HG02970 (cell line): ENCODE measurements around the gene NXPH4.

Experiments
- ATAC-seq: cut with Tn5 transposase; IDR thresholded peaks from one replicate; pipeline ENCODE4 v1.9.1; 2021; ENCODE audit warnings: mild to moderate bottlenecking, moderate library complexity, moderate number of reproducible peaks; ENCODE audit not compliant: unreplicated experiment, low FRiP score

The NXPH4 gene

DNA sequence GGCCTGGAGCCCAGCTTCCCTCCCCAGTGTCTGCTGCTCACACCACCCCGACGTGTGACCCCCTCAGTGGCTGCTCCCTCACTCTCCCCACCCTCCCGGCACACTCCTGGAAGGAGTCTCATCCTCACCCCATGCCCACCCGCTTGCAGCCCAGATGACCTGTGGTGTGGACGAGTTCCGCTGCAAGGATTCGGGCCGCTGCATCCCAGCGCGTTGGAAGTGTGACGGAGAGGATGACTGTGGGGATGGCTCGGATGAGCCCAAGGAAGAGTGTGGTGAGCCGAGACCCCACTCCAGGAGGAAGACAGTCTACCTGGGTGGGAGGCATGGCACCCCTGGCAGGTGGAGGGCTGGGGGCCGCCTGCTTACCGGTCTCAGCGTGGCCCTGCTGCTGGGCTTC lies 15.0 kb upstream of the NXPH4 start:
- no peak for ATAC-seq

DNA sequence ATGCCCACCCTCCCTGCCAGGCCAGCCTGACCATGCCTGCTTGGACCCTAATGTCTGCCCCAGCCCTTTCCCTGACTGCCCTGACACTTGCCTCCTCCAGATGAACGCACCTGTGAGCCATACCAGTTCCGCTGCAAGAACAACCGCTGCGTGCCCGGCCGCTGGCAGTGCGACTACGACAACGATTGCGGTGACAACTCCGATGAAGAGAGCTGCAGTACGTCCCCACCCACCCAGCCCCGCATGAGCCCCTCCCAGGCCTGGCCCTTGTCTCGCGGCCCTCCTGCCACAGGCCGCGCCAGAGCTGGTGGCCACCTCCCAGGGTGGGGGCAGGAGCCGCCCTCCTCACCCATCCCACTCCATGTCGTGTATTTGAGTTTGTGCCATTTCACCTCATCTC lies 14.3 kb upstream of the NXPH4 start:
- ATAC-seq = no peak

DNA sequence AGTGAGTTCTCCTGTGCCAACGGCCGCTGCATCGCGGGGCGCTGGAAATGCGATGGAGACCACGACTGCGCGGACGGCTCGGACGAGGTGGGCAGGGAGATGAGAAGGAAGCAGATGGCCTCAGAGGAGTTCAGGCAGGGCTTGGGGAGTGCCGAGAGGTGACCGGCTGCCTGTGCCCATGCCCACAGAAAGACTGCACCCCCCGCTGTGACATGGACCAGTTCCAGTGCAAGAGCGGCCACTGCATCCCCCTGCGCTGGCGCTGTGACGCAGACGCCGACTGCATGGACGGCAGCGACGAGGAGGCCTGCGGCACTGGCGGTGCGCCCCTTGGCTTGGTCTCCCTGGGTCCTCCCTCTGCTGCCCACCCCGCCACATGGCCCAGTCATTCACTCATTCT lies 13.4 kb upstream of the NXPH4 start:
- ATAC-seq = no peak

DNA sequence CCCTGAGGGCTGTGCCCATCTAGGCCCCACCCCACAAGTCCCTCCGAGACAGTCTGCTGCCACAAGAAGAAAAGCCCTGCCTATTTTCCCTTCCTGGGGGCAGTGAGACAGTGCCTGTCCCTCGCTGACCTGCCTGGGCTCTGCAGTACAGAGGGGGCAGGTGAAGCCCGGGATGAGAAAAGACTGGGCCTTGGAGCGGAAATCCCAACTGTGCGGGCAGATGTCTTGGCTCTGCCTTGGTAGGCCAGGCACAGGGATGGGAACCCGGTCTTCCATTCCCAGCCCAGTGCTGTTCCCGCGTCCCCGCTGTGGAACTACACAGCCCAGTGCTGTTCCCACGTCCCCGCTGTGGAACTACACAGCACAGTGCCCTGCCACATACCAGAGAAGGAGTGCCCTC lies 12.8 kb upstream of the NXPH4 start:
- ATAC-seq = no peak

DNA sequence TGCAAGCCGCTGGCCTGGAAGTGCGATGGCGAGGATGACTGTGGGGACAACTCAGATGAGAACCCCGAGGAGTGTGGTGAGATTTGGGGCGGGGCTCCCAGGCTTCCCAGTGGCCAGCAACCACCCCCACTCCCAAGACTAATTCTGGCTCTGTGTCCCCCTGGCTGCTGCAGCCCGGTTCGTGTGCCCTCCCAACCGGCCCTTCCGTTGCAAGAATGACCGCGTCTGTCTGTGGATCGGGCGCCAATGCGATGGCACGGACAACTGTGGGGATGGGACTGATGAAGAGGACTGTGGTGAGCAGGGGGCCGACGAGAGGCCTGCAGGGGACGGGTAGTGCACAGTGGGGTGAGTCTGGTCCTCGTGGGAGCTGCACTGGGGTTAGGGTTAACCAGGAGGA lies 12.1 kb upstream of the NXPH4 start:
- ATAC-seq = no peak

DNA sequence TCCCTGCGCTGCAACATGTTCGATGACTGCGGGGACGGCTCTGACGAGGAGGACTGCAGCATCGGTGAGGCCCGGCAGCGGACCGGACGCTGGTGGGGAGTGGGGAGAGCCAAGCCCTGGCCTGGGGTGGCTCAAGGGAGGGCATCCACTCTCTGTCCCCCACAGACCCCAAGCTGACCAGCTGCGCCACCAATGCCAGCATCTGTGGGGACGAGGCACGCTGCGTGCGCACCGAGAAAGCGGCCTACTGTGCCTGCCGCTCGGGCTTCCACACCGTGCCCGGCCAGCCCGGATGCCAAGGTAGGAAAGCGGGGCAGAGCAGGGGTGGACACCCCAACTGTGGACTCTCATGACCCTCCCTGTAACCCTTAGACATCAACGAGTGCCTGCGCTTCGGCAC lies 11.4 kb upstream of the NXPH4 start:
- no peak for ATAC-seq

DNA sequence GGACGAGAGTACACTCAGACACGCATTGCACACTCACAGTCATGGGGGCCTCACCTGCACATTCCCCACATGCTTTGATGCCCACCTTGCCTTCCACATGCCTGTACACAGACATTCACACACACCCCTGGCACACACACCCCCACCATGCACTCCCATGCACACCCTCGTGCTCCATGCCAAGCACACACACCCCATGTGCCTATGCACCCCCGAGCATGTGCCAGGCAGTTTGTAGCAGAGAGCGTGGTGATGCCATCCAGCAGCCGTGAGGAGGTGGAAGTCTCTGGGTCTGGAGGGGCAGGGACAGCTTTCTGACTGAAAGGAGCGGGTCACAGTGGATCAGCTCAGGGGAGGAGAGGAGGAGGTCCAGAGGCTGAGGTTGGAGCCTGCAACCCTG lies 10.7 kb upstream of the NXPH4 start:
- no peak for ATAC-seq

DNA sequence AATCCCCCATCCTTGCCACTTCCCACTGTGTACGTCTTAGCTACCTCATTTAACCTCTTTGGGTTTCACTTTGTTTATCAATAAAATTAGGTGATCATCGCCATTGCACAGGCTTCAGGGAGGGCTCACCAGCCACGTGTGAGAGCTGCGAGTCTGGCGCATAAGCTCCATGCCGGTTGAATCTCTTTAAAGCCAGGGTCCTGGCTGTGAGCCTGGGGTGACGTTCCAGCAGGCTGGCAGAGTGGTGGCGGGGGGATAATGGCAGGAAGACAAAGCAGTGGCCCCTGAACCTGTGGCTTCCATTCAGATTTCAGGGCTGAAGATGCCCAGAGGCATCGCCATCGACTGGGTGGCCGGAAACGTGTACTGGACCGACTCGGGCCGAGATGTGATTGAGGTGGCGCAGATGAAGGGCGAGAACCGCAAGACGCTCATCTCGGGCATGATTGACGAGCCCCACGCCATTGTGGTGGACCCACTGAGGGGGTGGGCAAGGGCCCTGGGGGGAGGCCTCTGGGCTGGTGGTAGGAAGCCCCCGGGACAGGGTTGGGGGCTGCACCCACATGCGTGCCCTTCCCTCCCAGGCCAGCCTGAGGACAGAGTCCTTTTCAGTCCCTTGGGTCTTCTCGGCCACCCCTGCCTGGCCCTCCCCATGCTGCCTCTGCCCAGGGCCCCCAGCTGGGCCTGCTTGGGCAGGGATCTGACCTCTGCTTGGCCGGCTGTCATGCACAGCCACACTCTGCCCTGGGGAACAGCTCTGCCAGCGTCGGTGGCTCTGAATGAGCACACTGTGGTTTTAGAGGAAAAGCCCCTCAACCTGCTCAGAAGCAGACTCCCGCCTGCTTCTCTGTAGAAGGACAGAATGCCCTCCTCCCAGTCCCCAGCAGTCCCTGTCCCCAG lies 8.6 kb upstream of the NXPH4 start:
- no peak for ATAC-seq

DNA sequence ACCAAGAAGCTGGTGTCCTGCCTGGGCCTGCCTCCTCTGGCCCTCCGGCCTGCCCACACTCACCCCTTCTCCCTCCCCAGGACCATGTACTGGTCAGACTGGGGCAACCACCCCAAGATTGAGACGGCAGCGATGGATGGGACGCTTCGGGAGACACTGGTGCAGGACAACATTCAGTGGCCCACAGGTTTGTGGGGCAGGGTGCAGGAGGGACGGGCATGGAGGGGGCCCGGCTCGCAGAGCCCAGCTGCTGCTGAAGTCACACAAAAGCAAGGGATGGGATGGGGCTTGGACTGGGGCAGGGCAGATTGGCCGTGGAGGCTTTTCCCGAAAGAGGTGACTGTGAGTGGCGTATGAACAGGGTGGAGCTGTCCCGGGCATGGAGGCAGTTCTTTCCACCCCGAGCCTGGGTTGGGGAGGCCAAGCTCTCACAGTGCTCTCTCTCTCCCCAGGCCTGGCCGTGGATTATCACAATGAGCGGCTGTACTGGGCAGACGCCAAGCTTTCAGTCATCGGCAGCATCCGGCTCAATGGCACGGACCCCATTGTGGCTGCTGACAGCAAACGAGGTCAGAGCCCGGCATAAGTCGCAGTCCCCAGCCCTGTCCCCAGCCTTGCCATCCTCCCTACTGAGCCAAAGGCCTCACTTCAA lies 7.8 kb upstream of the NXPH4 start:
- no peak for ATAC-seq

DNA sequence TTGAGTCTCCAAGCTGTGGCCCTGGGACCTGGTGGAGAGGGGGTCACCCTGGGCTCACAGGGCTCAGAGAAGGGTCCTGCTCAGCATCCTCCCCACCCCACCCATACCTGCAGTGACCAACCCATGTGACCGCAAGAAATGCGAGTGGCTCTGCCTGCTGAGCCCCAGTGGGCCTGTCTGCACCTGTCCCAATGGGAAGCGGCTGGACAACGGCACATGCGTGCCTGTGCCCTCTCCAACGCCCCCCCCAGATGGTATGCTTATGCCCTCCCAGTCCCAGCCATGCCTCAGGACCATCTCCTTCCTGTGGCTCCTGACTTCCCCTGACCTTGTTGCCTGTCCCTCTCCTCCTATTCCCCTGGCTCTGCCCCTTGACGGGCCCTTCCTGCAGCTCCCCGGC lies 6.7 kb upstream of the NXPH4 start:
- ATAC-seq = no peak

DNA sequence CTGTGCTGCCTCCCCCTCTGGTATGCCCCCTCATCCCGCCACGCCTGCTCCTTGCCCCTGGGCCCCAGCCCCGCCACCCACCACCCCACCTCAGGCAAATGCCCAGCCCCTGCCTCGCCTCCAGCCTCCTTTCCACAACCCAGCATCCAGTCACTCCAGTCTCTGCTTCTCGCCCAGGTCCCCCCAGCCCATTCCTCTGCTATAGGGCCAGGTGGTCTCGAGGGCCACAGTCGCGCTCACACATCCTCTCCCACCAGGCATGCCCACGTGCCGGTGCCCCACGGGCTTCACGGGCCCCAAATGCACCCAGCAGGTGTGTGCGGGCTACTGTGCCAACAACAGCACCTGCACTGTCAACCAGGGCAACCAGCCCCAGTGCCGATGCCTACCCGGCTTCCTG lies 6.1 kb upstream of the NXPH4 start:
- no peak for ATAC-seq

DNA sequence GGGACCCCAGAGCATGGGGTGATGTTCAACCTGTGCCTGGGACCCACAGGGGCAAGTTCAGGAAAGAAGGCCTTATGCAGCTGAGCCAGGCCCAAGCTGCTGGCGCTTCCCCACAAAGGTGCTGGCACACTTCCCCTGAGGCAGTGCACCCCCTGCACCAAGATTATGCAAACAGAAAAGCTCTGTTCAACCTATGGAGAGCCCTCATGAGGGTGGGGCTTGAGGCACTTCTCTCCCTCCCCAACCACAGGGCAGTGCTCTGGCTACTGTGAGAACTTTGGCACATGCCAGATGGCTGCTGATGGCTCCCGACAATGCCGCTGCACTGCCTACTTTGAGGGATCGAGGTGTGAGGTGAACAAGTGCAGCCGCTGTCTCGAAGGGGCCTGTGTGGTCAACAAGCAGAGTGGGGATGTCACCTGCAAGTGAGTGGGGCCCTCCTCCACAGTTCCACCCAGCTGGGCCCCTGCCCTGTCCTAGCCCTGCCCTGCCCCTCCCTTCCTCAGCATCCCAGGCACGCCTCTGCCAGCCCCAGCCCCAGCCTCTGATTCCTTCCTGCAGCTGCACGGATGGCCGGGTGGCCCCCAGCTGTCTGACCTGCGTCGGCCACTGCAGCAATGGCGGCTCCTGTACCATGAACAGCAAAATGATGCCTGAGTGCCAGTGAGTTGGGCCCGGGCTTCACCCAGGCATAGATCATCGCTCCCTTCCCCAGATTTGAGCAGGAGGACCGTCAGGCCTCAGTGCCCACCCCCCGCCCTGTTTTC lies 5.5 kb upstream of the NXPH4 start:
- no peak for ATAC-seq

DNA sequence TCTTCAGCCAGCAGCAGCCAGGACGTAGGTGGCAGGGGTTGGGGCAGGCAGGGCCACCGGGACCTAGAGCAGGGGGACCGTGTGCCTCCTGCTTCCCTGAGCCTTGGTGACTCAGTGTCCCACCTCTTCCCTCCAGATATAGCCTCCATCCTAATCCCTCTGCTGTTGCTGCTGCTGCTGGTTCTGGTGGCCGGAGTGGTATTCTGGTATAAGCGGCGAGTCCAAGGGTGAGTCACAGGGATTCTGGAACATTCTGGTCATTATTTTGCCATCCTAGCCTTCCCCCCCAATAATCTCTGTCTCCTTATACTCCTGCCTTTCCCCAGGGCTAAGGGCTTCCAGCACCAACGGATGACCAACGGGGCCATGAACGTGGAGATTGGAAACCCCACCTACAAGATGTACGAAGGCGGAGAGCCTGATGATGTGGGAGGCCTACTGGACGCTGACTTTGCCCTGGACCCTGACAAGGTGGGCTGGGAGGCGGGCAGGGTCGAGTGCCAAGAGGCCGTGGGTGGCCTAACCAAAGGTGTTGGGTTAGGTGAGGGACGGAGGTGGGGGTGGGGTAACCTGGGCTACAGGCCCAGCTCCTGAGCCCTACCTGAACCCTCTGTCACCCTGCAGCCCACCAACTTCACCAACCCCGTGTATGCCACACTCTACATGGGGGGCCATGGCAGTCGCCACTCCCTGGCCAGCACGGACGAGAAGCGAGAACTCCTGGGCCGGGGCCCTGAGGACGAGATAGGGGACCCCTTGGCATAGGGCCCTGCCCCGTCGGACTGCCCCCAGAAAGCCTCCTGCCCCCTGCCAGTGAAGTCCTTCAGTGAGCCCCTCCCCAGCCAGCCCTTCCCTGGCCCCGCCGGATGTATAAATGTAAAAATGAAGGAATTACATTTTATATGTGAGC lies 4.5 kb upstream of the NXPH4 start:
- no peak for ATAC-seq

DNA sequence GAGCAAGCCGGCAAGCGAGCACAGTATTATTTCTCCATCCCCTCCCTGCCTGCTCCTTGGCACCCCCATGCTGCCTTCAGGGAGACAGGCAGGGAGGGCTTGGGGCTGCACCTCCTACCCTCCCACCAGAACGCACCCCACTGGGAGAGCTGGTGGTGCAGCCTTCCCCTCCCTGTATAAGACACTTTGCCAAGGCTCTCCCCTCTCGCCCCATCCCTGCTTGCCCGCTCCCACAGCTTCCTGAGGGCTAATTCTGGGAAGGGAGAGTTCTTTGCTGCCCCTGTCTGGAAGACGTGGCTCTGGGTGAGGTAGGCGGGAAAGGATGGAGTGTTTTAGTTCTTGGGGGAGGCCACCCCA lies 3.9 kb upstream of the NXPH4 start:
- ATAC-seq = no peak

DNA sequence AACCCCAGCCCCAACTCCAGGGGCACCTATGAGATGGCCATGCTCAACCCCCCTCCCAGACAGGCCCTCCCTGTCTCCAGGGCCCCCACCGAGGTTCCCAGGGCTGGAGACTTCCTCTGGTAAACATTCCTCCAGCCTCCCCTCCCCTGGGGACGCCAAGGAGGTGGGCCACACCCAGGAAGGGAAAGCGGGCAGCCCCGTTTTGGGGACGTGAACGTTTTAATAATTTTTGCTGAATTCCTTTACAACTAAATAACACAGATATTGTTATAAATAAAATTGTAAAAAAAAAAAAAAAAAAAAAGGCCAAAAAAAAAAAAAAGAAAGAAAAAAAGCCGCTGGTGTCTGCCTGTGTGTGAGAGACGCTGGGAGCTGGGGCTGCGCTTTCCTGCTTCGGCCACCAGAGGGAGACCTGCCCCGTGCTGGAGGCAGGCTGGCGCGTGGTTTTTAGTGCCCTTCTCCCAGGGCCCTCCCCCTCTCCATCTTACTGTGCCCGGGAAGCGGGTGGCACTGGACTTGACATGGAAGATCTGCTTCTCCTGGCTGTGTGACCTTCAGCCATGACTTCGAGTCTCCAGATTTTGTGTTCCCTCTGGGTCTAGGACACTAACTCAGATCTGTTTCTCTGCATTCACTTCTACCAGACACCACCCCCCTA lies 3.4 kb upstream of the NXPH4 start:
- ATAC-seq = no peak

DNA sequence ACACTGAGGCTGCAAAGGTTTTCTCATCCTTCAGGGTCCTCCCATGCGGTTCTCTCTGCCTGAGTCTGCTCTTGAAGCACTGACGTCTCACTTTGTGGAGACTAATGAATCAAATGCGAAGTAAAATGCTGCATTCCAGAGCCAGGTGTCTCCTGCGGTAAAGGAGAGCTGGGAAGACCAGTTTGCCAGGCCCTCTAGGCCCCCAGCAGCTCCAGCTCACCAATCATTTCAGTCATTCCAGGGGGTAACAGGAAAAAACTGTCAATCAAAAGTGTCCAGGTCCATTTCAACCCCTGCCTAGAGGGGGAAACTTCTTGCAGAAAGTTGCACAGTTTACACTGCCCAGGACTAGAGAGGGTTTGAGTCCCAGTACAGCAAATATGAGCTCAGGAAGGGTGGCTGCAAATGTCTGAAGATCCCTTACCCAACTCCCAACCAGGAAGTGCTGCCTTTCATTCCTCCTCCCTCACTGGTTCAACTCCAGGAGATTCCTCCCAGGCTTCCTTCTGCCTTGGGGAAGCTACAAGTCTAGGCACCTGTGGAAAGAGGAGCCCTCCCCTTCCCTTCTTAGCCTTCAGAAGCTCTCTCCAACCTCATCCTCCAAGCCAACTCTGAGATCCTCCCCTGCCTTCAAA lies 2.7 kb upstream of the NXPH4 start:
- ATAC-seq = no peak

DNA sequence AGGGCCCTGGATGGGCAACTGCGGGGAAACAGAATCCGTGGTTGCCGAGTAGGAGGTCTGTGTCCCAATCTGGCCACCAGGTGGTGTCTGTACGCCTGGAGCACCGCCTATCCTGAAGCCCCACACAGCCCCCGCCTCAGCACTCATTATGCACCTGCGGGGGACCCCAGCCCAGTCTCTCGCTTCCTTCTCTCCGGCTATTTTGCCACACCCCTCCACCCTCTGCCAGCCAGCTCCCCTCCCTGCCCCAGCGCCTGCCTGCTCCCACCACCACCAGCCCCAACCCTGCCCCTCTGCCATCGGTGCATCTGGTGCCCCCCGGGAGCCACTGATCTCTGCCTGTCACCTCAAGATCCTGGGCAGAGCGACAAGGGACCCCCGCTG lies 2.2 kb upstream of the NXPH4 start:
- ATAC-seq = no peak

DNA sequence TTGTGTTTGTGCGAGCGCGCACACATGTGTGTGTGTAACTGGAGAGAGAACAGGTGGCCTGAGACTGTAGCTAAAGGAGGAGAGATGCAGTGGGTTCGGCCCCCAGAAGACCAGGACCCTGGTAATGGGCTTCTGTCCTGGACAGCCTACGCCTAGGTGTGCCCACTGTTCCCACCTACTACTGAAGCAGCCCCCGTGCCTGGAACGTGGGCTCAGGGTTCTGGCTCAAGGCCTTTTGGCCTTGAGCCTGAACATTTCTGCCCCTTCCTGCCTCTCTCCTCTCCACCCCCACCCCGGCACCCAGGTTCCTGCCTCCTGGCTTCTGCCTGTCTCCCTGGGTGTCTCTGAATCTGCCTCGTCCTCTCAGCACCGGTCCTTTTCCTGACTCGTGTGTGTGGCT lies 1.5 kb upstream of the NXPH4 start:
- ATAC-seq = no peak

DNA sequence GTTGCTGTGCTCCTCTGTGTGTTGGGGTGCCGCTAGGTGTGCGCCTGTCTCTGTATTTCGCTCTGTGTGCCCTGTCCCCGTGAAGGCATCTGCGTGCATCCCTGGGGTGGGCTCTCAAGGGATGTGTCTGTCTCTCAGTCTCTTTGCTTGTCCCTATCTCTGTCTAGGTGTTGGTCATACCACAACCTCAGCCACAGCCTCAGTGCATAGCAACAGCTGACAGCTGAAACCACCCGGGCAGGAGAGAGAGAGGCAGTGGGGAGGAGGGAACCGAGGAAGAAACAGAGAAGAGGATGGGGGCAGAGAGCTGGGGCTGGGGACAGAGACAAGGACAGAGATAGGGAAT lies 953 bp upstream of the NXPH4 start:
- no peak for ATAC-seq
